GM18861 (cell line): ENCODE results near the gene FABP7.

Experiments used
- ATAC-seq: cut with Tn5 transposase; IDR thresholded peaks from one replicate; pipeline ENCODE4 v1.9.1; 2021; ENCODE audit not compliant: unreplicated experiment

The FABP7 gene

GRCh38 chr6:122755901-122756300 lies 23.6 kb upstream of the FABP7 start:
- no peak for ATAC-seq

GRCh38 chr6:122758927-122759334 lies 20.6 kb upstream of the FABP7 start:
- peak; percentile 99 for ATAC-seq

- ATAC-seq, result no peak
Observed at GRCh38 chr6:122760330-122760729, 19.2 kb upstream of the FABP7 start.

- no peak for ATAC-seq
Observed at GRCh38 chr6:122766256-122766655, 13.3 kb upstream of the FABP7 start.

- ATAC-seq, result no peak
Observed at GRCh38 chr6:122770835-122771601, 8.5 kb upstream of the FABP7 start.

- ATAC-seq, result no peak
Observed at GRCh38 chr6:122772724-122773415, 6.6 kb upstream of the FABP7 start.

- ATAC-seq, result no peak
Observed at GRCh38 chr6:122775975-122776374, 3.5 kb upstream of the FABP7 start.

GRCh38 chr6:122778302-122778701 lies 1.2 kb upstream of the FABP7 start:
- ATAC-seq, result no peak

GRCh38 chr6:122778985-122779661 lies 393 bp upstream of the FABP7 start:
- no peak for ATAC-seq

- no peak for ATAC-seq
Observed at GRCh38 chr6:122780114-122780513, 598 bp downstream of the FABP7 start.

GRCh38 chr6:122781716-122782115 lies 2.2 kb downstream of the FABP7 start:
- ATAC-seq, result no peak

- no peak for ATAC-seq
Observed at GRCh38 chr6:122783401-122783800, 3.9 kb downstream of the FABP7 start.

- ATAC-seq, result no peak
Observed at GRCh38 chr6:122785891-122786290, 6.4 kb downstream of the FABP7 start.

- ATAC-seq, result no peak
Observed at GRCh38 chr6:122787721-122788120, 8.2 kb downstream of the FABP7 start.

- ATAC-seq, result no peak
Observed at GRCh38 chr6:122788208-122788607, 8.7 kb downstream of the FABP7 start.

- ATAC-seq, result no peak
Observed at GRCh38 chr6:122788663-122789181, 9.2 kb downstream of the FABP7 start.

- peak; percentile 53 for ATAC-seq
Observed at GRCh38 chr6:122789182-122790027, 9.9 kb downstream of the FABP7 start, which contains the start of gene SMPDL3A. TSS of gene SMPDL3A (plus strand) at chr6:122789258. CDS start at chr6:122789347, 89 bp downstream.

GRCh38 chr6:122790028-122790422 lies 10.5 kb downstream of the FABP7 start:
- no peak for ATAC-seq

- ATAC-seq, result no peak
Observed at GRCh38 chr6:122790423-122791309, 11.2 kb downstream of the FABP7 start.

- no peak for ATAC-seq
Observed at GRCh38 chr6:122791310-122791679, 11.8 kb downstream of the FABP7 start.
